K562 (cell line): ENCODE measurements around the gene CLP1. TPM values are rescaled to one million over a fixed set of nuclear protein-coding genes. Genes with fewer than 3 reads are reported as not detected.
A peak's percentile ranks its signal among the peaks of the same experiment; 100 is the strongest.

Experiments used
- CREM ChIP-seq: IDR thresholded peaks from 2 replicates; pipeline ENCODE4 v1.6.1; 2014; ENCODE audit warnings: antibody characterized with exemption, low read depth
- FOXK1 ChIP-seq: sonication (generic); formaldehyde crosslinking; IDR thresholded peaks from 2 replicates; pipeline ENCODE4 v1.8.0; 2022; ENCODE audit warnings: missing genetic modification reagents, mild to moderate bottlenecking, borderline replicate concordance
- JUN ChIP-seq, 2 experiments: sonication (generic) in 1 of 2; formaldehyde crosslinking in 1 of 2; IDR thresholded peaks; 2 replicates each; pipeline versions ENCODE4 v1.6.1 to v1.8.0; 2012 to 2022; ENCODE audit warnings: borderline replicate concordance in 2 of 2, mild to moderate bottlenecking in 2 of 2, improper control_type of control experiment in 1 of 2, low read depth in 1 of 2, low read length in 1 of 2, missing genetic modification reagents in 1 of 2
- OTX1 ChIP-seq: fragments of 450-650 bp; formaldehyde crosslinking; IDR thresholded peaks from 2 replicates; pipeline ENCODE4 v1.4.0; 2022; ENCODE audit warnings: mild to moderate bottlenecking
- POLR2B ChIP-seq: fragments of 450-650 bp; IDR thresholded peaks from 2 replicates; pipeline ENCODE4 v1.6.1; 2018; ENCODE audit warnings: low read depth; ENCODE audit not compliant: partially characterized antibody
- POU5F1 ChIP-seq: fragments of 150-350 bp; IDR thresholded peaks from 2 replicates; pipeline ENCODE4 v1.6.1; 2014; ENCODE audit warnings: borderline replicate concordance, low read length, low read depth, mild to moderate bottlenecking; ENCODE audit not compliant: partially characterized antibody
- SIN3A ChIP-seq, 2 experiments: fragments of 150-350 bp in 1 of 2; IDR thresholded peaks; 2 replicates each; pipeline ENCODE4 v1.6.1; 2011 to 2016; ENCODE audit warnings: borderline replicate concordance in 2 of 2, low read depth in 2 of 2, low read length in 2 of 2, mild to moderate bottlenecking in 2 of 2, moderate library complexity in 2 of 2; ENCODE audit not compliant: control insufficient read depth in 1 of 2
- STAT5A ChIP-seq: IDR thresholded peaks from 2 replicates; pipeline ENCODE4 v1.6.1; 2012; ENCODE audit warnings: low read length, inconsistent platforms, borderline replicate concordance
- TARDBP ChIP-seq: fragments of 450-650 bp; IDR thresholded peaks from 2 replicates; pipeline ENCODE4 v1.6.1; 2016
- TFAM ChIP-seq: fragments of 250-450 bp; sonication (Bioruptor Pico); conservative IDR thresholded peaks from 2 replicates; pipeline ENCODE4 v1.5.0; 2021; ENCODE audit warnings: mild to moderate bottlenecking, moderate library complexity
- ZNF444 ChIP-seq: fragments of 250-450 bp; sonication (Bioruptor Pico); IDR thresholded peaks from 2 replicates; pipeline ENCODE4 v1.4.0; 2020; ENCODE audit warnings: mild to moderate bottlenecking, moderate library complexity
- ZNF766 ChIP-seq: fragments of 200-800 bp; sonication (Bioruptor generic); conservative IDR thresholded peaks from 2 replicates; pipeline ENCODE4 v1.6.1; 2016; ENCODE audit warnings: missing genetic modification characterization, missing compliant biosample characterization
- polyA plus RNA-seq, 8 experiments: library from polyadenylated mRNA; depleted of rRNA in 4 of 8; stranded (reverse) in 5 of 8; unstranded in 3 of 8; fragments of >200 nt; fragmentation: Nextera tagmentation in 2 of 8; fragmentation: Illumina TruSeq in 1 of 8; extraction: Ambion mirVana in 2 of 8; extraction: Trizol in 1 of 8; gene quantifications; 2 replicates each; pipeline versions ENCODE4 v1.2.1 to v1.2.3, GENCODE V29; 2011 to 2014; ENCODE audit warnings: inconsistent platforms in 1 of 8, missing spikeins in 1 of 8
- total RNA-seq, 7 experiments: library from RNA; depleted of rRNA in 6 of 7; stranded (reverse); fragments of >200 nt in 6 of 7; fragmentation: Illumina TruSeq in 2 of 7; extraction: Trizol in 2 of 7; gene quantifications; 2 replicates each; pipeline versions ENCODE4 v1.2.1 to v1.2.3, GENCODE V29; 2011 to 2021; ENCODE audit warnings: low replicate concordance in 1 of 7
- TF ChIP-seq, protein P1 (sequence below), 2 experiments: IDR thresholded peaks in 1 of 2; conservative IDR thresholded peaks in 1 of 2; 2 replicates each; pipeline ENCODE4 v1.6.1; 2016; ENCODE audit warnings: low read depth in 2 of 2, mild to moderate bottlenecking in 1 of 2, missing compliant biosample characterization in 1 of 2, missing genetic modification characterization in 1 of 2, moderate library complexity in 1 of 2

The CLP1 gene
- total and polyA plus RNA-seq, 9 of the 15 experiments (the other 6 are each of a cell fraction or from before 2014, with no cell fraction given), result 19.1 to 46.2 (median 27.8) TPM

DNA sequence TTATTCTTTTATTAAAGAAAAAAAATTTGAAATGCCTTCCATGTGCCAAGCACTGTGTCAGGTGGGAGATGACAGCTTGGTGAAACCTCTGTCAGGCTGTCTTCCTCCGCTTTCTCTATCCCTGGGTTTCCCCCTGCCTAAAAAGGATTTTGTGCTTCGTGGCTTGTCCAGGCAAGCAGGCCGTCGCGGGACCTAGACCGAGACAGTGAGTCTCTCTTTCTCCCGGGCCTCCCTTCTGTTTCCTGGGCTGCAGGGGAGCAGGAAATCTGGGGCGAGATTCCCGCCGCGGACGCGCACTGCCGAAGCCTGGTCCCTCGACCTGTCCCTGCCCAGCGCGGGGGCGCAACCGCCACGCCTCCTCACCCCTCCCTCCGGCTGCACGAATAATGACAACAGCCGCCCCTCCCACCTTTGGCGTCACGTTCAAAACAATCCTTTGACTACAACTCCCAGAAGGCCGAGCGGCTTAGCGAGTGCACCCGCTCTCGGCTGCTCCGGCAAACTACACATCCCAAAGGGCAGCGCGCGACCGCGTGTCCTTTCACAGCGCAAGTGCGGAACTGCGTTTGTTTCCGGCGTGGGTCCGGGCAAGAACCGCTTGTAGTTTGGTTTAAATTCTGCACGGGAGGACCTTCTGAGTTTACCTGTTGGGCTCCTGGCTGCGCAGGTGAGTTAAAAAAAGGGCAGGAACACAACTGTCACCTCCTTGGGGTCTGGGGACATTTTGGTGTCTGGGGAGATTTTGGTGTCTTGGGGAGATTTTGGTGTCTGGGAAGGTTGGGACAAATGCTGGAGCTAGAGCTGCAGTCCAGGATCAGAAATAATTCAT lies at the start of gene CLP1 (continued):
- TF ChIP-seq OTX1 (CRISPR knock-in tag), result 0 out of 2 replicates have a peak, but pooled peaks have one; percentile 29
- peak; percentile 94 for TF ChIP-seq FOXK1 (CRISPR knock-in tag)
- peak; percentile 64; the same call in 1 of the 2 replicates for TF ChIP-seq JUN (IDR thresholded peaks at IDR 0.05; ENCODE audit: borderline replicate concordance, low read depth, low read length)
- no peak; the same call in 1 of the 2 replicates for TF ChIP-seq JUN (CRISPR knock-in tag; IDR thresholded peaks at IDR 0.05; ENCODE audit: borderline replicate concordance)
- no peak for TF ChIP-seq STAT5A
- peak; percentile 79 for TF ChIP-seq POU5F1
- peak; percentile 86 to 94; a peak in 3 of 4 replicates for TF ChIP-seq SIN3A (IDR thresholded peaks at IDR 0.05; ENCODE audit: borderline replicate concordance in 2 of 2, control insufficient read depth in 1 of 2, low read depth in 2 of 2, low read length in 2 of 2)
- TF ChIP-seq, protein P1, sequence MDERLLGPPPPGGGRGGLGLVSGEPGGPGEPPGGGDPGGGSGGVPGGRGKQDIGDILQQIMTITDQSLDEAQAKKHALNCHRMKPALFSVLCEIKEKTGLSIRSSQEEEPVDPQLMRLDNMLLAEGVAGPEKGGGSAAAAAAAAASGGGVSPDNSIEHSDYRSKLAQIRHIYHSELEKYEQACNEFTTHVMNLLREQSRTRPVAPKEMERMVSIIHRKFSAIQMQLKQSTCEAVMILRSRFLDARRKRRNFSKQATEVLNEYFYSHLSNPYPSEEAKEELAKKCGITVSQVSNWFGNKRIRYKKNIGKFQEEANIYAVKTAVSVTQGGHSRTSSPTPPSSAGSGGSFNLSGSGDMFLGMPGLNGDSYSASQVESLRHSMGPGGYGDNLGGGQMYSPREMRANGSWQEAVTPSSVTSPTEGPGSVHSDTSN (CRISPR knock-in tag; IDR thresholded peaks at IDR 0.05; ENCODE audit: low read depth), result no peak
- TF ChIP-seq, protein P1 (tag; conservative IDR thresholded peaks at IDR 0.05; ENCODE audit: low read depth), result 0 out of 2 replicates have a peak, but pooled peaks have one; percentile 8
- TF ChIP-seq POLR2B, result peak; percentile 31
- peak; percentile 44; the same call in 1 of the 2 replicates for TF ChIP-seq ZNF444 (CRISPR knock-in tag)
- no peak for TF ChIP-seq TFAM (CRISPR knock-in tag)
- no peak for TF ChIP-seq TARDBP
- peak; percentile 95 for TF ChIP-seq CREM
- TF ChIP-seq ZNF766 (CRISPR knock-in tag), result peak; percentile 65; the same call in 1 of the 2 replicates
